Mammary epithelial cell (primary cell): Measurements from ENCODE around the gene LRRIQ1.

Experiments
- EZH2 ChIP-seq: IDR thresholded peaks from 2 replicates; pipeline ENCODE4 v1.6.1; 2012; ENCODE audit warnings: low read length, inconsistent platforms, borderline replicate concordance
- TF ChIP-seq, protein P1 (sequence below), 2 donors: IDR thresholded peaks in 1 of 2; conservative IDR thresholded peaks in 1 of 2; 2 replicates each; pipeline ENCODE4 v1.5.1; 2011 to 2012; ENCODE audit warnings: inconsistent platforms in 2 of 2, low read length in 2 of 2, mild to moderate bottlenecking in 2 of 2, control low read depth in 1 of 2, low read depth in 1 of 2; ENCODE audit not compliant: insufficient read depth in 1 of 2; ENCODE audit errors: extremely low read depth in 1 of 2

DNA sequence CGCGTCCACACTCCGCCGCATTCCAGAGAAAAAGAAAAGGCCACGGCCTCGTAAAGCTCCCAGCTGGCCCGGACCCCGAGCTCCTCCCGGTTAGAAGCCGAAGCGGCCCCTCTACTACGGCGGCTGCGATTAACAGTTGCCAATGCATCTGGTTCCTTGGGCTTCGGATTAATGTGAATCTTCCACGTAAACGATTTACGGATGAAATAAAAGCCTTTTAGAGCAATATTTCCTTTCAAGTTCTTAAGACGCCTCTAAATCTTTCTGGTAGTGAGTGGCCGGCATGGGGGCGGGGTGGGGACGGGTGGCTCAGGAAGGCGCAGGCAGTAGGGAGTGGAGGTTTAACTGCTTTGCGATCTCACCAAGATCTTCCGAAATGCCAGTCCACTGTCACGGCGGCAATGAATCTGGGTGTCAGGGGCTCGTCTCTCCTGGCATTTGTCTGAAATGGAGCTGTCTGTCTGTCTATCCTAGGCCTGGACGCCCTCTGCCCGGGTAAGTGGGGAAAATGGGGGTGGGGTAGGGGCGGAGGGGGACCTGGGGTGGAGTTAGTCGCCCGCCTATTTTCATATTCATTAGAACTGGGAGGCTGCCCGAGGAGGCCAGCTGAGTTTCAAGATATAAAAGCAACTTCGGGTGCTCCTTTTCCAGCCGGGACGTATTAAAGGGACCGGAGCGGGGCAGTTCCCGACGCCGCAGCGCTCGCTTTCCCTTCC lies 243.5 kb downstream of the LRRIQ1 start:
- TF ChIP-seq, protein P1, sequence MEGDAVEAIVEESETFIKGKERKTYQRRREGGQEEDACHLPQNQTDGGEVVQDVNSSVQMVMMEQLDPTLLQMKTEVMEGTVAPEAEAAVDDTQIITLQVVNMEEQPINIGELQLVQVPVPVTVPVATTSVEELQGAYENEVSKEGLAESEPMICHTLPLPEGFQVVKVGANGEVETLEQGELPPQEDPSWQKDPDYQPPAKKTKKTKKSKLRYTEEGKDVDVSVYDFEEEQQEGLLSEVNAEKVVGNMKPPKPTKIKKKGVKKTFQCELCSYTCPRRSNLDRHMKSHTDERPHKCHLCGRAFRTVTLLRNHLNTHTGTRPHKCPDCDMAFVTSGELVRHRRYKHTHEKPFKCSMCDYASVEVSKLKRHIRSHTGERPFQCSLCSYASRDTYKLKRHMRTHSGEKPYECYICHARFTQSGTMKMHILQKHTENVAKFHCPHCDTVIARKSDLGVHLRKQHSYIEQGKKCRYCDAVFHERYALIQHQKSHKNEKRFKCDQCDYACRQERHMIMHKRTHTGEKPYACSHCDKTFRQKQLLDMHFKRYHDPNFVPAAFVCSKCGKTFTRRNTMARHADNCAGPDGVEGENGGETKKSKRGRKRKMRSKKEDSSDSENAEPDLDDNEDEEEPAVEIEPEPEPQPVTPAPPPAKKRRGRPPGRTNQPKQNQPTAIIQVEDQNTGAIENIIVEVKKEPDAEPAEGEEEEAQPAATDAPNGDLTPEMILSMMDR (conservative IDR thresholded peaks at IDR 0.05 in 1 of 2, IDR thresholded peaks at IDR 0.05 in 1 of 2; ENCODE audit: extremely low read depth in 1 of 2, insufficient read depth in 1 of 2, low read depth in 1 of 2, low read length in 2 of 2) = no peak
- no peak for TF ChIP-seq EZH2
